ENCODE data around the gene PNPLA7. TPM values are rescaled to one million over a fixed set of nuclear protein-coding genes. Genes with fewer than 3 reads are reported as not detected.

PNPLA7 gene
- total and polyA plus RNA-seq, 3 experiments from 2014 or later, result 0.79 to 2.4 (median 2.0) TPM

DNA sequence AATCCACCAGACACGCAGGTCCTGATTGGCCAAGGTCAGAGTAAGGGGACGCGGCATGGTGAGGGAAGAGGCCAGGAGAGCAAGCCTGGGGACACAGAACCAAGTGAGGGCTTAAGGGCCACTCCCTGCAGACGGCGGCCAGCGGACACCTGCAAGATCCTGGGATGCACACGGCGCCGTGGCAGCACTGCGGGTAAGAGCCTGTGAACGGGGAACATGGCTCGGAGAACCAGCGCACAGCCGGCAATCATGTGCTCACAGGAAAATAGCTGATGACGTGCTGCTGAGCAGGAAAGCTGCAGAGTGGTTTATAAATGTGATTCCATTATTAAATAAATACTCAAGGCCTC lies 64.1 kb downstream of the PNPLA7 start:
- Mint-ChIP-seq H3K27ac (no peak overlapping the region), H3K4me1 (peaks cover 1 to 13% (median 8%) of the 10 kb centered on the region in 3 donors), H3K4me3 (no peak overlapping the region), H3K27me3 (no peaks in the 10 kb centered on the region), H3K9me3 (no peaks in the 10 kb centered on the region), H3K36me3 (no peaks in the 10 kb centered on the region)
- Histone ChIP-seq H3K27me3 (ENCODE audit: insufficient read depth, low read length, poor library complexity, severe bottlenecking) (no peaks in the 10 kb centered on the region), H3K9me3 (ENCODE audit: low read length) (no peaks in the 10 kb centered on the region), H3K4me3 (ENCODE audit: low read length) (no peak overlapping the region), H3K36me3 (ENCODE audit: insufficient read depth, low read length) (no peaks in the 10 kb centered on the region), H3K27ac (ENCODE audit: low read depth, low read length) (no peak overlapping the region), H3K4me1 (ENCODE audit: insufficient read depth, low read length) (no peaks in the 10 kb centered on the region)
- CTCF ChIA-PET, result no interaction called here
- no peak for DNase-seq
- POLR2A ChIA-PET, result no interaction called here

DNA sequence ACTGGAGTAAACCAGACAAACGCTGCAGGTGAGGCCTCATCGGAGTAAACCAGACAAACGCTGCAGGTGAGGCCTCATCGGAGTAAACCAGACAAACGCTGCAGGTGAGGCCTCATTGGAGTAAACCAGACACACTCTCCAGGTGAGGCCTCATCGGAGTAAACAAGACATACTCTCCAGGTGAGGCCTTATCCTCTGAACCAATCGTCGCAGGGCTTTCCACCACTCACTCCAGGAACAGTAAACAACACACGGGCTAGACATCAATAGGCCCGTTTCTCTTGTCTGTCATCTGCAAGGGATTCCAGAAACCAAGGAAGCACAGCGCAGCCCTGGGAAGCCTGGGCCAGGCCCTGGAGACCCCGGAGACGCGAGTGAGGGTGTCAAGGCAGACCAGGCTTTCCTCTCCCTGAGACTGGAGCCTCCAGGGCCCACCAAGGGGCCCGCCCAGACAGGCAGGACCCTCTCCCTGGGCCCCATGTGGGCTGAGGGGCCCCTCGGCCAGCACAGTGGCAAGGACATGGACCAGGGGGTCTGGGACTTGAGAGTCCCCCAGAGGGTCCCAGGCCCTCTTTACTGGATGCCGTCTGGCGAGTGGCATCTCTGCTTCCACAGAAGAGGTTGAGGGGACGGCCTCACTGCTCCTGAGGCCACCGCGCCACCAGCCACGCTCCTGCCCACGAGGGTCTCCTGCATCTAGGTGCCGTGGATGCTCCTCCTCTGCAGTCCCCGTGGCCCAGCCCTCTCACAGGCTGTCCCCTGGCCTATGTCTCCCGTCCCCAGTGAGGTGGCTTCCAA lies 64.7 kb downstream of the PNPLA7 start:
- Mint-ChIP-seq H3K36me3 (no peaks in the 10 kb centered on the region), H3K27ac (no peak overlapping the region), H3K4me3 (no peak overlapping the region), H3K27me3 (no peaks in the 10 kb centered on the region), H3K9me3 (no peaks in the 10 kb centered on the region), H3K4me1 (peaks cover 0 to 12% (median 5%) of the 10 kb centered on the region in 3 donors)
- Histone ChIP-seq H3K36me3 (ENCODE audit: insufficient read depth, low read length) (no peaks in the 10 kb centered on the region), H3K27ac (ENCODE audit: low read depth, low read length) (no peak overlapping the region), H3K27me3 (ENCODE audit: insufficient read depth, low read length, poor library complexity, severe bottlenecking) (no peaks in the 10 kb centered on the region), H3K4me3 (ENCODE audit: low read length) (no peak overlapping the region), H3K4me1 (ENCODE audit: insufficient read depth, low read length) (no peaks in the 10 kb centered on the region), H3K9me3 (ENCODE audit: low read length) (no peaks in the 10 kb centered on the region)
- DNase-seq, result no peak
- CTCF ChIA-PET, result no interaction called here
- POLR2A ChIA-PET, result no interaction called here

DNA sequence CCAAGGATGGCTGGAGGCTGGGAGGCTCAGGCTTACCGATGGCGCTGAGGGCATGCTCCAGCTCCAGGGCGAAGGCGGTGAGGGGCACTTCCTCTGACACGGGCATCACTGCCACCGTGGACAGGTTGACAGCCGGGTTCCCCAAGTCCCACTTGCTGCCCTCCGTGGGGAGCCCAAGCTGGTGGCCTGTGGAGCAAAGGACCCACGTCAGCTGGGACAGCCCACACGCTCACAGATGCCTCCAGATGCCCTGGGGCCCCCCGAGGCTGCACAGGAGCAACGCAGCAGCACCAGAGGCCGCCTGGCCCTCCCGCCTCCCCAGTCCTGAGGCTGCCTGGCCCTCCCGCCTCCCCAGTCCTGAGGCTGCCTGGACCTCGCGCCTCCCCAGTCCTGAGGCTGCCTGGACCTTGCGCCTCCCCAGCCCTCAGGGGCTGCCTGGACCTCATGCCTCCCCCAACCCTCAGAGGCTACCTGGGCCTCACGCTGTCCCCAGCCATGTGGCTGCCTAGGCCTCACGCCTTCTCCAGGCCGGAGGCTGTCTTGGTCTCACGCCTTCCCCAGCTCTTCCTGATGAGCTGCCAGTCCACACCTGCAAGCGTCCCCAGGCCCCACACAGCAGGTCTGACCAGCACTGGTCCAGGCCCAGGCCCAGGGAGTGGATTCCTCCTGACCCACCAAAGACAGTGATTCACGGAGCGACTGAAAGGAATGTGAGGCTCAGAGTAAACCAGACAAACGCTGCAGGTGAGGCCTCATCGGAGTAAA lies 65.5 kb downstream of the PNPLA7 start:
- Mint-ChIP-seq H3K36me3 (no peaks in the 10 kb centered on the region), H3K4me3 (no peak overlapping the region)
- POLR2A ChIA-PET, result no interaction called here

DNA sequence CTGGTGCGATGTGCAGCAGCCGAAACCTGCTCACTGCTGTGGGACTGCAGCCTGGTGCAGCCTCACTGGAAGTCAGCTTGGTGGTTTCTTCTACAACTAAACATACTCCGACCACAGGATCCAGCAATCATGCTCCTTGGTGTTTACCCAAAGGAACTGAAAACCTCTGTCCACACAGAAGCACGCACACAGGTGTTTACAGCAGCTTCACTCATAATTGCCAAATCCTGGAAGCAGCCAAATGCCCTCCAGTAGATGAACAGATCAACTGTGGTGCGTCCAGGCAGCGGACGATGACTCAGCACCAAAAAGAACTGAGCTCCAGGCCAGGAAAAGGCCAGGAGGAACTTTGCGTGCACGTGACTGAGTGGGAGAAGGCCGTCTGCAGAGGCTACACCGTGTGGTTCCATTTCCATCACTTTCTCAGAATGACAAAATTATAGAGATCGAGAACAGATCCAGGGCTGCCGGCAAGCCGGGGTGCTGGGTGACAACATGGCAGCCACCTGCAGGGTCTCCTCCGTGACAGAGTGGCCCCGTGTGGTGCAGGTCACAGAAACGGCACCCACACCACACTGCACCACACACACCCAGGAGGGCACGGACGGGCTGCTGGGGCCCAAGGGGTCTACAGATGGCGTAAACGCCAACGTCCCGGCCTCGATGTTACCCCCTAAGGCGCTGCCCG lies 68.0 kb downstream of the PNPLA7 start:
- ChIA-PET CTCF (no interaction called here), POLR2A (no interaction called here)
- no peak overlapping the region for H3K4me3 ChIP-seq (ENCODE audit: low read length)
- Mint-ChIP-seq H3K36me3 (no peaks in the 10 kb centered on the region), H3K4me1 (peaks cover 0 to 5% (median 0%) of the 10 kb centered on the region in 3 donors), H3K27me3 (peaks cover 0 to 4% of the 10 kb centered on the region in 2 donors), H3K9me3 (no peaks in the 10 kb centered on the region), H3K27ac (peak overlapping the region in 1 of 8 donors; percentile 3), H3K4me3 (no peak overlapping the region)
- no peaks in the 10 kb centered on the region for H3K36me3 ChIP-seq (ENCODE audit: insufficient read depth, low read length)
- H3K4me1 ChIP-seq (ENCODE audit: insufficient read depth, low read length), result no peaks in the 10 kb centered on the region
- H3K27ac ChIP-seq (ENCODE audit: low read depth, low read length), result no peak overlapping the region
- no peak for DNase-seq
- H3K9me3 ChIP-seq (ENCODE audit: low read length), result no peaks in the 10 kb centered on the region
- no peaks in the 10 kb centered on the region for H3K27me3 ChIP-seq (ENCODE audit: insufficient read depth, low read length, poor library complexity, severe bottlenecking)

More for the DNA sequence above, 65.5 kb downstream of the PNPLA7 start:
- CTCF ChIA-PET, result no interaction called here
- H3K9me3 ChIP-seq (ENCODE audit: low read length), result no peaks in the 10 kb centered on the region
- Mint-ChIP-seq H3K27ac (no peak overlapping the region), H3K9me3 (no peaks in the 10 kb centered on the region), H3K4me1 (peaks cover 0 to 5% (median 0%) of the 10 kb centered on the region in 3 donors), H3K27me3 (no peaks in the 10 kb centered on the region)
- H3K4me1 ChIP-seq (ENCODE audit: insufficient read depth, low read length), result no peaks in the 10 kb centered on the region
- no peaks in the 10 kb centered on the region for H3K36me3 ChIP-seq (ENCODE audit: insufficient read depth, low read length)
- H3K27ac ChIP-seq (ENCODE audit: low read depth, low read length), result no peak overlapping the region
- no peak for DNase-seq
- H3K4me3 ChIP-seq (ENCODE audit: low read length), result no peak overlapping the region
- H3K27me3 ChIP-seq (ENCODE audit: insufficient read depth, low read length, poor library complexity, severe bottlenecking), result no peaks in the 10 kb centered on the region

DNA sequence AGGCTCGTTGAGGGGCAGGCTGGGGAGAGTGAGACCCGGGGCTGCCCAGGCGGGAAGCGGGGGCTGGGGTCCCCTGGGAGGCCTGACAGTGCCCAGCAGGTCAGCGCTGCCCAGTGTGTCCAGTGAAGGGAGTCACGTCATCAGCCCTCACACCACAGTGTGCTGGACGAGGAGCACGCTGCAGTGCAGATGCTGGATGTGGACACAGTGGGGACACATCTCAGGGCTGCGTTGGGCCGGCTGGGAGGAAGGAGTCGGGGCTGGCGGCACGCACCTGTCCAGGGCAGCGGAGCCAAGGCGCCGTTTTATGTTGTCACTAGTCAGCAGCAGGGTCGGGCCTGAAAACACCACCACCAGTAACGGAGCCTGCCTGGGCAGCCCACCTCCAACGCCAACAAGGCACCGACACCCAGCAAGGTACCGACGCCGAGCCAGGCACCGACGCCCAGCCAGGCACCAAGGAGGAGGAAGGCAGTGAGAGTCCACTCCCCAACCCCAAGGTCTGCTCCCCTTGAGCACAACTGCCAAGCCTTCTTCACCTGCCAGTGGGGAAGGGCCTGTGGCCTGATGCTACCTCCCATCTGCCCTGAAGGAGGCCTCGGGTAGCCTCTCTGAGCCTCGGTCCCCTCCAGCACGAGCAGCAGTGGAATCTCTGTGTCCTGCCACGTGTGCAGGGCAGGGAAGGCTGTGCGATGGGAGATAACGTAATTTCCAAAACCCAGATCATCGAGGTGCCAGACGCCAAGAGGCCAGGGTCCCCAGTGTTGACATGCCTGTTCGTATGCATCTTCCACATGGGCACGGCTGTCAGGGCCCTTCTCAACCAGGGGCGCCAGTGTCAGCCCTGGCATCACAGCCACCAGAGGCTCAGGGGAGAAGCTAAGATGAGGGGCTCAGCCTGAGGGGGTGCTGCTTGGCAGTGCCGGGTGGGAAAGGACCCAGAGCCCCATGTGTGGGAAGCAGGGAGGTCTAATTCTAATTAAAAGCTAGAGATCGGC lies 69.2 kb downstream of the PNPLA7 start:
- CTCF ChIA-PET, result no interaction called here
- Mint-ChIP-seq H3K9me3 (peaks cover 0 to 2% (median 2%) of the 10 kb centered on the region in 5 donors), H3K27ac (no peak overlapping the region), H3K4me1 (peaks cover 0 to 5% (median 0%) of the 10 kb centered on the region in 3 donors), H3K36me3 (peaks cover 0 to 3% (median 0%) of the 10 kb centered on the region in 3 donors), H3K27me3 (peaks cover 0 to 4% of the 10 kb centered on the region in 2 donors), H3K4me3 (no peak overlapping the region)
- POLR2A ChIA-PET, result no interaction called here
- Histone ChIP-seq H3K27me3 (ENCODE audit: insufficient read depth, low read length, poor library complexity, severe bottlenecking) (no peaks in the 10 kb centered on the region), H3K9me3 (ENCODE audit: low read length) (no peaks in the 10 kb centered on the region), H3K36me3 (ENCODE audit: insufficient read depth, low read length) (no peaks in the 10 kb centered on the region), H3K27ac (ENCODE audit: low read depth, low read length) (no peak overlapping the region), H3K4me1 (ENCODE audit: insufficient read depth, low read length) (no peaks in the 10 kb centered on the region), H3K4me3 (ENCODE audit: low read length) (no peak overlapping the region)
- peak in 1 of 5 donors; percentile 32 for DNase-seq

DNA sequence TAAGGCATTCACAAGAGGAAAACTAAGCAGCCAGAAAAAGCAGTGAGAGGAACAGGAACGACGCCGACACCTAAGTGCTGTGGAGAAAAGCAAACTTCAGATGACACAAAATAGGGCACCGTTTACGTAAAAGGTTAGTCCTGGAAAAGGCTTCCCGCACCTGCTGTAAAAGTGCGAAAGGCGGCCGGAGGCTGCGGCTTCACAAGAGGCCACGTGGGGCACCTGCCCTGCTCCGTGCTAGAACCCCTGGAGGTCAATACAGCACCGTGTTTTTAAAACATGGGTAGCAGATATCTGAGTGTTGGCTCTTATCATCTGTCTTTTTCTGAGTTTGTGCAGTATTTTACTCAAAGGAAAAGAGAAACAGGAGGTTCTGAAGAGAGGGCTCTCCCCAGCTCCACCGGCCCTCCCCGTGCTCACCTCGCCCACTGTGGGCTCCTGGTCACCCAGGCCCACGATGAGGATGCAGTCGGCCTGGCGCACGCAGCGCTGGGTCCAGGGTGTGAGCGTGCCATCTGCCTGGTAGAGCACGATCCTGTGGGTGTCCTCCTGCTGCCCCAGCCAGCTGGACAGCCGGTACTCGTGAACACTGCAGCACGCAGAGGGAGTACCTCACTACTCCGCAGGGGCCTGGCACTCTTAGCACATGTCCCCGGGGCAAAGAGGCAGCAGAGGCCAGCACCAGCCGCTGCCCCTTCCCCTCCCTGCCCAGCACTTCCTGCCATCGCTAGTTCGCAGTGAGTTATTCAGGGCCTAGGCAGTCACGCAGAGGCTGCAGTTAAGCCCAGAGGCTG lies 70.1 kb downstream of the PNPLA7 start:
- peak in 1 of 5 donors; percentile 30 for DNase-seq
- POLR2A ChIA-PET, result no interaction called here
- no peak overlapping the region for H3K4me3 Mint-ChIP-seq
- peaks cover 3 to 9% (median 7%) of the 10 kb centered on the region in 5 donors for H3K9me3 Mint-ChIP-seq
- no peaks in the 10 kb centered on the region for H3K27me3 ChIP-seq (ENCODE audit: insufficient read depth, low read length, poor library complexity, severe bottlenecking)
- H3K27me3 Mint-ChIP-seq, result peaks cover 0 to 4% of the 10 kb centered on the region in 2 donors
- CTCF ChIA-PET, result no interaction called here
- H3K27ac ChIP-seq (ENCODE audit: low read depth, low read length), result no peak overlapping the region
- H3K36me3 Mint-ChIP-seq, result peaks cover 0 to 8% (median 1%) of the 10 kb centered on the region in 3 donors
- H3K4me1 ChIP-seq (ENCODE audit: insufficient read depth, low read length), result no peaks in the 10 kb centered on the region
- no peaks in the 10 kb centered on the region for H3K36me3 ChIP-seq (ENCODE audit: insufficient read depth, low read length)
- peak overlapping the region in 2 of 8 donors; percentile 47 to 93 for H3K27ac Mint-ChIP-seq
- H3K4me1 Mint-ChIP-seq, result peaks cover 0 to 5% (median 0%) of the 10 kb centered on the region in 3 donors
- H3K4me3 ChIP-seq (ENCODE audit: low read length), result no peak overlapping the region
- no peaks in the 10 kb centered on the region for H3K9me3 ChIP-seq (ENCODE audit: low read length)
